ENCODE results near the gene LYPLAL1. TPM values are rescaled to one million over a fixed set of nuclear protein-coding genes. Genes with fewer than 3 reads are reported as not detected.

LYPLAL1 gene
- total and polyA plus RNA-seq, 9 of the 15 experiments (the other 6 are each of a cell fraction or from before 2014, with no cell fraction given), result 14.9 to 179 (median 46.3) TPM

DNA sequence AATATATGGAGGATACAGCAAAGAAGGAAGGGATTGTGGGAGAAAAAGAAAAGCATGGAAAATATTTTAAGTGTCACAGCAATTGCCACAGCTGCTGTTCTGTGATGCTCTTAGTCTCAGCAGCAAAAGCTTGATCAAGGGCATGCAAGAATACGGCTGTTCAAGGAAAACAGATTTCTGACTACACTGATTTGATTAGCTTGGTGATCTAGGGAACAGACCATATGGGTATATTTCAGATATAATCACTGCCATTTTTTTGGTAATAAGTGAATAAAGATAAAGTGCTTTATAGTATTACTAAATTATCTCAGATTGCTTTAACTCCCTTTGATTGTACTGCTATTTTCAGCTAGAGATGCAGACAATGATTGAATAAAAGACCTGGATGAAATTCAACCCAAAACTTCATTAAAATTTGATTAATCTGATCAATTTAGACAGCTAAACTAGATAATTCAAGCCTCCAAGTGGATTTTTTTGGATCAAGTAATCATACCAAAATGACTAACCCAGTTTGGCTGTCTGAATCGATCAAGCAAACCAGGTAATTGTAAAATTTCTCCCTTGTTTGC, 33.3 kb upstream of the LYPLAL1 start:
- Histone ChIP-seq H3K9me1 (ENCODE audit: control insufficient read depth, insufficient read depth, low read length) (no peaks in the 10 kb centered on the region), H3K79me2 (ENCODE audit: control insufficient read depth, insufficient read depth, low read length) (no peaks in the 10 kb centered on the region), H3K4me1 (replicated peaks in 1 of 2; ENCODE audit: control insufficient read depth in 2 of 2, insufficient read depth in 2 of 2, low read length in 2 of 2) (no peaks in the 10 kb centered on the region; a peak in 1 of 5 replicates), H3K36me3 (ENCODE audit: control insufficient read depth, insufficient read depth, low read length) (no peaks in the 10 kb centered on the region), H3K9ac (ENCODE audit: insufficient read depth in 1 of 2, low read depth in 2 of 2, low read length in 2 of 2) (no peak overlapping the region), H4K20me1 (replicated peaks; ENCODE audit: control insufficient read depth, insufficient read depth, low read length) (no peaks in the 10 kb centered on the region), H3K4me3 (no peak overlapping the region), H3K9me3 (replicated peaks; ENCODE audit: control insufficient read depth, insufficient read depth, low read depth, low read length) (no peaks in the 10 kb centered on the region), H3K27ac (ENCODE audit: extremely low read depth, low read depth, low read length) (no peak overlapping the region), H3K27me3 (ENCODE audit: control insufficient read depth in 2 of 2, insufficient read depth in 2 of 2, low read length in 2 of 2) (no peaks in the 10 kb centered on the region), H3K4me2 (ENCODE audit: insufficient read depth, low read length) (no peak overlapping the region), H2AFZ (ENCODE audit: low read depth, low read length) (no peak overlapping the region)
- intact Hi-C loops (cut with micrococcal nuclease) (no loop called here), in situ Hi-C loops (cut with MboI) (loop anchor here (5.0 kb wide), 1 partner anchor 52 kb away; no protein-coding TSS in a partner anchor)
- TF ChIP-seq EZH2 (IDR thresholded peaks at IDR 0.05; ENCODE audit: borderline replicate concordance, low read depth, low read length) (no peak), JUNB (CRISPR knock-in tag; conservative IDR thresholded peaks at IDR 0.05) (no peak), SAP30 (IDR thresholded peaks at IDR 0.05; ENCODE audit: borderline replicate concordance, insufficient read depth, low read depth, low read length, poor library complexity, severe bottlenecking) (no peak), MBD1 (CRISPR knock-in tag; IDR thresholded peaks at IDR 0.05) (no peak), CSDE1 (IDR thresholded peaks at IDR 0.05) (no peak), TFE3 (CRISPR knock-in tag; IDR thresholded peaks at IDR 0.05) (no peak), SNRNP70 (optimal IDR thresholded peaks at IDR 0.05; ENCODE audit: low read depth, low read length) (no peak), SP1 (CRISPR knock-in tag; IDR thresholded peaks at IDR 0.05) (no peak), TCF7 (IDR thresholded peaks at IDR 0.05; ENCODE audit: borderline replicate concordance) (no peak), ZNF384 (IDR thresholded peaks at IDR 0.05; ENCODE audit: low read depth, low read length) (no peak), CAMTA2 (CRISPR knock-in tag; conservative IDR thresholded peaks at IDR 0.05) (no peak), POLR2H (tag; IDR thresholded peaks at IDR 0.05; ENCODE audit: low read depth) (no peak), COPS2 (conservative IDR thresholded peaks at IDR 0.05) (no peak), HLTF (IDR thresholded peaks at IDR 0.05) (no peak), E2F8 (IDR thresholded peaks at IDR 0.05; ENCODE audit: low read depth, partially characterized antibody) (no peak)
- no peak for FAIRE-seq
- no peak for DNase-seq (ENCODE audit: extremely low read depth in 1 of 4, low spot score in 3 of 4)
- ChIA-PET POLR2A (interaction anchor here (1.0 to 1.6 kb wide), 4 partner anchors 9 to 19 kb away, joined by 3 to 4 read pairs (median 3); no protein-coding TSS in a partner anchor), CTCF (ENCODE audit: low intra/inter-chr PET ratio) (no interaction called here)
- ATAC-seq, result 0 out of 3 replicates have a peak, but pooled peaks have one; percentile 10
- WGBS (ENCODE audit: insufficient coverage, low coverage, missing lambda C conversion rate), result 15% methylated on average over 2 of the region's 2 CpGs
- BruUV-seq (replicated peaks), result no TSS peak
